ENCODE results near the gene ITM2B. TPM values are rescaled to one million over a fixed set of nuclear protein-coding genes. Genes with fewer than 3 reads are reported as not detected.

ITM2B gene
- total and polyA plus RNA-seq, 10 of the 15 experiments (the other 5 are each of a cell fraction or from before 2014, with no cell fraction given) = 2.5 to 18.1 (median 4.9) TPM

- peak overlapping the region; percentile 88 for H3K27ac ChIP-seq (ENCODE audit: control insufficient read depth, insufficient read depth)
- peak overlapping the region; percentile 87 for H3K4me3 ChIP-seq
- peaks cover 3% of the 10 kb centered on the region; the same call in 2 of the 3 replicates for H3K9me3 ChIP-seq (replicated peaks; ENCODE audit: control insufficient read depth, insufficient read depth, low read length)
- FAIRE-seq (peak; percentile 86), DNase-seq (ENCODE audit: low read depth, low spot score) (peak; percentile 92), ATAC-seq (peak; percentile 86)
- peak overlapping the region; percentile 48 for H3K4me2 ChIP-seq (ENCODE audit: control insufficient read depth, insufficient read depth)
- H3K79me2 ChIP-seq (ENCODE audit: control insufficient read depth, insufficient read depth, low read length) = peaks cover 31% of the 10 kb centered on the region
- H3K4me1 ChIP-seq (ENCODE audit: control insufficient read depth, insufficient read depth, low read length) = peaks cover 8% of the 10 kb centered on the region; the same call in 1 of the 2 replicates
- ChIA-PET POLR2A (interaction anchor here (1.0 kb wide), 1 partner anchor 17 kb away, joined by 3 read pairs; no protein-coding TSS in a partner anchor), RAD21 (ENCODE audit: unreplicated experiment) (interaction anchor here (0.6 to 2.7 kb wide), 3 partner anchors 18 to 274 kb away, joined by 3 to 8 read pairs (median 4); partner anchors contain the start of gene RCBTB2), CTCF (interaction anchor here (0.8 kb wide), 1 partner anchor 276 kb away, joined by 4 read pairs; no protein-coding TSS in a partner anchor), SMC1A (ENCODE audit: uncharacterized antibody, unreplicated experiment) (interaction anchor here (1.0 to 3.0 kb wide), 5 partner anchors 29 to 275 kb away, joined by 3 to 16 read pairs (median 3); no protein-coding TSS in a partner anchor)
- in situ Hi-C loops (cut with MboI) (no loop called here), intact Hi-C loops (cut with micrococcal nuclease; ENCODE audit: unreplicated experiment) (loop anchor here (1.0 to 5.0 kb wide), 3 partner anchors 18 to 267 kb away; partner anchors contain the start of gene NUDT15)
- peaks cover 0 to 5% of the 10 kb centered on the region in 2 experiments; a peak in 1 of 4 replicates for H3K36me3 ChIP-seq (ENCODE audit: control insufficient read depth in 2 of 2, insufficient read depth in 2 of 2, low read length in 1 of 2)
- peaks cover 7% of the 10 kb centered on the region for H4K20me1 ChIP-seq (ENCODE audit: control insufficient read depth, insufficient read depth)
- peak overlapping the region; percentile 15; the same call in 1 of the 2 replicates for H2AFZ ChIP-seq (ENCODE audit: control insufficient read depth, low read depth, low read length)
- H3K27me3 ChIP-seq (replicated peaks in 1 of 2; ENCODE audit: control insufficient read depth in 2 of 2, insufficient read depth in 2 of 2, low read length in 1 of 2) = no peaks in the 10 kb centered on the region
- no TSS peak for BruUV-seq (replicated peaks)
- peak overlapping the region; percentile 93 for H3K9ac ChIP-seq (ENCODE audit: control insufficient read depth, insufficient read depth, low read length)
- WGBS (ENCODE audit: insufficient coverage, insufficient replicate concordance, low lambda C conversion rate, missing lambda C conversion rate) = under 1% methylated on average over 32 of the region's 36 CpGs
- TF ChIP-seq ATF2 (IDR thresholded peaks at IDR 0.05; ENCODE audit: low read length) = peak; percentile 83
- no peak for TF ChIP-seq BRCA1 (IDR thresholded peaks at IDR 0.05; ENCODE audit: low read depth, low read length)
- TF ChIP-seq RUNX3 (IDR thresholded peaks at IDR 0.05; ENCODE audit: low read length) = peak; percentile 85
- peak; percentile 88; the same call in 1 of the 2 replicates for TF ChIP-seq MTA3 (IDR thresholded peaks at IDR 0.05; ENCODE audit: borderline replicate concordance, low read length)
- peak; percentile 92 to 94 for TF ChIP-seq IKZF2 (IDR thresholded peaks at IDR 0.05)
- TF ChIP-seq CREB1 (IDR thresholded peaks at IDR 0.05; ENCODE audit: low read depth) = peak; percentile 60; the same call in 1 of the 2 replicates
- peak; percentile 99 for TF ChIP-seq IRF4 (IDR thresholded peaks at IDR 0.05; ENCODE audit: low read depth, low read length)
- TF ChIP-seq FOXM1 (IDR thresholded peaks at IDR 0.05; ENCODE audit: low read depth, low read length) = peak; percentile 72; the same call in 1 of the 2 replicates
- TF ChIP-seq YBX1 (IDR thresholded peaks at IDR 0.05) = no peak
- TF ChIP-seq TCF7 (IDR thresholded peaks at IDR 0.05; ENCODE audit: borderline replicate concordance) = peak; percentile 20; the same call in 1 of the 2 replicates
- TF ChIP-seq RAD21 (IDR thresholded peaks at IDR 0.05; ENCODE audit: insufficient read depth, low read depth, low read length) = no peak
- TF ChIP-seq MEF2B (IDR thresholded peaks at IDR 0.05; ENCODE audit: partially characterized antibody, poor library complexity, severe bottlenecking) = peak; percentile 80
- peak; percentile 61; the same call in 1 of the 2 replicates for TF ChIP-seq ZNF217 (IDR thresholded peaks at IDR 0.05)
- TF ChIP-seq POLR2A (IDR thresholded peaks at IDR 0.05; ENCODE audit: low read depth, low read length) = peak; percentile 73
- TF ChIP-seq SMARCA5 (IDR thresholded peaks at IDR 0.05) = 0 out of 2 replicates have a peak, but pooled peaks have one; percentile 8
- TF ChIP-seq ZNF687 (IDR thresholded peaks at IDR 0.05) = peak; percentile 18; the same call in 1 of the 2 replicates
- peak; percentile 87 for TF ChIP-seq DPF2 (IDR thresholded peaks at IDR 0.05)
- 0 out of 2 replicates have a peak, but pooled peaks have one; percentile 87 for TF ChIP-seq NBN (IDR thresholded peaks at IDR 0.05)
- peak; percentile 54; the same call in 1 of the 2 replicates for TF ChIP-seq GABPA (IDR thresholded peaks at IDR 0.05; ENCODE audit: low read depth)
- TF ChIP-seq EP300 (IDR thresholded peaks at IDR 0.05; ENCODE audit: borderline replicate concordance in 1 of 2, control insufficient read depth in 1 of 2, low read depth in 2 of 2, low read length in 2 of 2) = peak; percentile 88 to 92; a peak in 3 of 4 replicates
Observed at GRCh38 chr13:48304143-48304876, 71.3 kb downstream of the ITM2B start.

Measured in GM12878 (cell line).